ENCODE data around the gene GATAD1.
"Not testable (repeated sequence)": the region's sequence is repeated elsewhere in the genome, so short reads cannot be mapped to it uniquely, and the experiment has no call there.

GATAD1 gene

GRCh38 chr7:92437956-92438491 is 9.3 kb upstream of the GATAD1 start:
- no peak for DNase-seq

DNA sequence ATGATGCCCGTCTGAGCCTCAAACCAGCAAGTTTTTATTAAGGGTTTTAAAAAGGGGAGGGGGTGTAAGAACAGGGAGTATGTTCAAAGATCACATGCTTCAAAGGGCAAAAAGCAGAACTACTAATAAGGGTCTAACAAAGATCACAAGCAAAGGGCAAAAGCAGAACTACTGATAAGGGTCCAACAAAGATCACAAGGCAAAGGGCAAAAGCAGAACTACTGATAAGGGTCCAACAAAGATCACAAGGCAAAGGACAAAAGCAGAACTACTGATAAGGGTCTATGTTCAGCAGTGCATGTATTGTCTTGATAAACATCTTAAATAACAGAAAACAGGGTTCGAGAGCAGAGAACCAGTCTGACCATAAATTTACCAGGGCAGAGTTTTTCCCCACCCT is 4.6 kb upstream of the GATAD1 start:
- not testable (repeated sequence) for DNase-seq

- no peak for DNase-seq
Measured at GRCh38 chr7:92446869-92447344, 375 bp upstream of the GATAD1 start.

DNA sequence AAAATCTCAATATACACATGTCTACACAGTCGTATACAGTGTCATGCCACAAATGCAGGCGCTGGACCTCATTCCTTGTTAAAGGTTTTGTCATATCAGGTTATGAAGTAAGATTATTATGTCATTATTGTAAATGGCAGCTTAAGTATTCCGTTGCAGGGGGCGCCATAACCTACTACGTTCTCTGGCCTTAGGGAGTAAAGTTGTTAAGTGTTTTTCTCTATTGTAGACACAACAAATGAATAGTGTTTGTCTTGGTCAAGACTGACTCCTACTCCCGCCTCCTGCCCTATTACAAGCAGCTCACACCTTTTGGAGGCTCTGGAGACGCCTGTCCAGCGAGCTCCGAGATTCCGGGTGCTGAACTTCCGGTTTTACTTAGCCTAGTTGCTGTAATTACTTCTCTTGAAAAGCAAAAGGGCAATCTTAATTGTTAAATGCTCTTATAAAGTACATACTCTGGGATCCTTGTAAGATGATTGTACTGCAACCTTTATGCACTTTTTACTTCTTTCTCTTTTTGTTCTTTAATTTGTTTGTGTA is 994 bp downstream of the GATAD1 start:
- no peak for DNase-seq

GRCh38 chr7:92451645-92452044 is 4.4 kb downstream of the GATAD1 start:
- DNase-seq: no peak

DNA sequence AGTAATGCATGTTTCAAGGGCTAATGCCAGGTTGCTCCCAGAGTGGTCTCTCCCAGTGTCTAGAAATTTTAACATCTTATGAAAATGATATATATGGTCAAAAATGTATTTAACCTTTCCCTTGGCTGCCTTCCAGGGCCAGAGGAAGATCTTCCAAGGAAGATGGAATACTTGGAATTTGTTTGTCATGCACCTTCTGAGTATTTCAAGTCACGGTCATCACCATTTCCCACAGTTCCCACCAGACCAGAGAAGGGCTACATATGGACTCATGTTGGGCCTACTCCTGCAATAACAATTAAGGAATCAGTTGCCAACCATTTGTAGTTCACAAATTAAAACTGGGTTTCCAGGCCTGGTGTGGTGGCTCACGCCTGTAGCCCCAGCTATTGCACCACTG is 9.0 kb downstream of the GATAD1 start:
- DNase-seq: no peak

- DNase-seq: no peak
Measured at GRCh38 chr7:92460109-92460508, 12.8 kb downstream of the GATAD1 start.

- no peak for DNase-seq
Measured at GRCh38 chr7:92460510-92460909, 13.2 kb downstream of the GATAD1 start.

- no peak for DNase-seq
Measured at GRCh38 chr7:92461027-92462003, 14.0 kb downstream of the GATAD1 start.

GRCh38 chr7:92462560-92462959 is 15.3 kb downstream of the GATAD1 start:
- DNase-seq: no peak

DNA sequence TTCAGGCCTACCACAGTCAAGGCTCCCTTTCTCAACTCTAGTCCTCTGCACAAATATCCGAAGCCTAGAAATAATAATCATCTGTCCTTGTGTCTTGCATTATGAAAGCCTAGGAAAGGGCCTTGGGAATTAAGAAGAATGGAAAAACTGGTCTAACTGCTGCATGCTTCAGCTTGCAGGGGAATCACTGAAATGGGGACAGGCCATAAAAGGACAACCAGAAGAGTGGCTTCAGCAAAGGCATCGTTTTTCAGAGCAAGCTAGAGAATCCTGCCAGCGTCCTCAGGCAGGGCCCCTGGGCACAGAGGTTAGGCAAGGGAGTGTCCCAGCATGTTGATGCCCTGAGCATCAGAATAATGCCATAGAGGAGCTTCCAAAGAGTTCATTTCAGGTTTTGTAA is 17.2 kb downstream of the GATAD1 start:
- DNase-seq: no peak

GRCh38 chr7:92466682-92467081 is 19.4 kb downstream of the GATAD1 start:
- no peak for DNase-seq

DNA sequence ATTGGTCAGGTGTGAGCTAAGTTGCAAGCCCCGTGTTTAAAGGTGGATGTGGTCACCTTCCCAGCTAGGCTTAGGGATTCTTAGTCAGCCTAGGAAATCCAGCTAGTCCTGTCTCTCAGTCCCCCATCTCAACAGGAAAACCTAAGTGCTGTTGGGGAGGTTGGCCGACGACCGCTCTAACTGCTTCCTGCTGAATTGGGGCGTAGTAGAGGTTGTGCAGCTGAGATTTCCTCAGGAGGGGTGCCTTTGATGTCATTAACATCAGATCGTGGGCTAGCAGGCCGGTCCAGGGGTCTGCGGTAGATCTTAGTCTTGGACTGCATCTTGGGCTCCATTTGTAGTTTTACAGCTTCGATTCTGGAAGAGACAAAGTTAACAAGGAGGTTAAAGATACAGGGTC is 21.3 kb downstream of the GATAD1 start:
- DNase-seq: not testable (repeated sequence)

- not testable (repeated sequence) for DNase-seq
Measured at GRCh38 chr7:92473989-92474388, 26.7 kb downstream of the GATAD1 start.

DNA sequence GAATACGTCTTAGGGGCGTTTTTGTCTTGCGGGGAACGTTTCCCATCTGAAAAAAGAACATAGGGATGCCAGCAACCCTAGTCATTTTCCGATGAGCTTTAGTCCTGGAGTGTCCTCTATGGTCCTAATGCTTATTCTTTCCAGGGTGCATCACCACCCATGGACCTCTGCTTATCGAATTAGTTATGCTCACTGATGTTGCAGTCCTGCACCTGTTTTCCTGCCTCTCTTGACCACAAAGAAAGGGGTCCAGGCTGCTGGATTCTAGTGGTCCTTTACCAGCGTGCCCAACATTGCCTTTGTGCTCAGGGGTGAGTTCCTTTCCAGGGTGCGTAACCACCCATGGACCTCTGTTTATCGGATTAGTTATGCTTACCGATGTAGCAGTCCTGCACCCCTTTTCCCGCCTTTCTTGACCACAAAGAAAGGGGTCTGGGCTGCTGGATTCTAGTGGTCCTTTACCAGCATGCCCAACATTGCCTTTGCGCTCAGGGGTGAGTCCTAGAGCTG is 28.0 kb downstream of the GATAD1 start:
- not testable (repeated sequence) for DNase-seq

- DNase-seq: not testable (repeated sequence)
Measured at GRCh38 chr7:92475851-92476590, 28.7 kb downstream of the GATAD1 start.

DNA sequence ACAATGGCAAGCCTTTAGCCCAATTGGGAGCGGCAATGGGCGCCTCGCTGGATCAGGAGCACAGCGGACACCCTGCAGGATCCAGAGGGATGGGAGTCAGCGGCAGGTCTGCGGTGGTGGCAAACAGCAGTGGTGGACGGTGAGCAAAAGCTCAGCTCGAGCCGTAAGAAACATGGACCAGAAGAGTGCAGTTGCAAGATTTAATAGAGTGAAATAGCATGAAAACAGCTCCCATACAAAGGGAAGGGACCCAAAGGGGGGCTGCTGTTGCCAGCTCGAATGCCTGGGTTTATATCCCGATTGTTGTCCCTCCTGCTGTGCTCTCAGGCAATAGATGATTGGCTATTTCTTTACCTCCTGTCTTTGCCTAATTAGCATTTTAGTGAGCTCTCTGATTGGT is 30.4 kb downstream of the GATAD1 start, which contains the start of gene ERVW-1:
TSS of gene ERVW-1 (minus strand) at position 266 of the 400 bp plus-strand sequence. CDS start 7,565 bp downstream, outside the sequence.
- DNase-seq: not testable (repeated sequence)

DNA sequence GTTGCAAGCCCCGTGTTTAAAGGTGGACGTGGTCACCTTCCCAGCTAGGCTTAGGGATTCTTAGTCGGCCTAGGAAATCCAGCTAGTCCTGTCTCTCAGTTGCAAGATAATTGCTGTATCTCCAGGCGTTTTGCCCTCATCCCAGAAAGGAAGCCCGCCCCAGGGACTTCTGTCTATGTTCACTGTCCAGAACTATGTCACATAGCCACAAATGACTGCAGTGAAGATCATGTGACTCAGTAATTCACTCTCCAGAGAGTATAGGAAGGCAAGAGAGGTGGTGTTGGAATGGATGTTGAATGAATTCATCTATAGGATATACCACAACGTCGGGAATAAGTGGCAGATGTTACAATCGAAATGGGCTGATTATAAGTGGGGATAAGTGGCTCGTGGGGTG is 30.8 kb downstream of the GATAD1 start:
- no peak for DNase-seq

- no peak for DNase-seq
Measured at GRCh38 chr7:92478711-92479110, 31.4 kb downstream of the GATAD1 start.

- DNase-seq: not testable (repeated sequence)
Measured at GRCh38 chr7:92479146-92479545, 31.9 kb downstream of the GATAD1 start.

GRCh38 chr7:92483624-92484023 is 36.3 kb downstream of the GATAD1 start:
- DNase-seq: not testable (repeated sequence)

DNA sequence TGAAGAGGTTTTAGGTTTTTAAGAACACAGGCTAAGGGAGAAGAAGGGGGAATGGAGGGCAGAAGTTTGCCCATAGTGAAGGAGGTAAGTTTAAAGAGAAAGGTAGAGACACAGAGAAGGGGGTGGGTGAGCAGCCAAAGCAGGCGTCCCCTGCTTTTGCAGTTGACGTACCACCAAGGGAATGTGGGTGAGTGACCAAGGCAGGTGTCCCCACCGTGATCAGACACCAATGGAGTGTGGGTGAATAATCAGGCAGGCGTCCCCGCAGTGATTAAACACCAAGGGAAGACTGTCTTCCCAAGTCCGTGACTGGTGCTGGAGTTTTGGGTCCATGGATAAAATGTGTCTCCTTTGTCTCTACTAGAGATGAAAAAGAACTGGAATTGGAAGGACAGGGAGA is 36.9 kb downstream of the GATAD1 start:
- DNase-seq: not testable (repeated sequence)

Measured in T1000 (cell line).